ENCODE data around the gene SLC13A3. TPM values are rescaled to one million over a fixed set of nuclear protein-coding genes. Genes with fewer than 3 reads are reported as not detected.
A peak's percentile ranks its signal among the peaks of the same experiment; 100 is the strongest.

Gene SLC13A3
- total RNA-seq, 1 experiment from 2014 or later: 17.5 TPM

DNA sequence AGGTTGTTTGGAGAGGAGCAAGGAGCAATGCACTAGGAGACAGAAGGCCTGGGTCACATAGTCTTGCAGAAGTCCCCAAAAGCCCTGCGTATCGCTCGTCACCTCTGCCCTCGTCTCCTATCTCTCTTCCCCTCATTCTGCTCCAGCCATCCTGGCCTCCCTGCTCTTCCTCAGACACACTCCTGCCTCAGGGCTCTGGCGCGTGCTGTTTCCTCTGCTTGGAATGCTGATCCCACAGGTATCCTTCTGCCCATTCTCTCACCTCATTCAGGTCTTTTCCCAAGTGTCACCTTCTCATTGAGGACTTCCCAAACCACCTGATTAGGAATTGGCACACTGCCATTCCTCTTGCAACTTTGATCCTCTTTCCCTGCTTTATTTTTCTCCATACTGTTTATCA, 49.2 kb upstream of the SLC13A3 start:
- Histone ChIP-seq H3T11ph (ENCODE audit: low read length) (no peak overlapping the region), H3K4me1 (ENCODE audit: insufficient read depth, low read length) (no peaks in the 10 kb centered on the region; the same call in 1 of the 2 replicates), H4K91ac (ENCODE audit: insufficient read length, low read depth, low read length) (no peak overlapping the region), H2AK5ac (ENCODE audit: insufficient read length, low read length) (no peak overlapping the region), H2BK20ac (ENCODE audit: low read depth, low read length, poor library complexity, severe bottlenecking) (no peak overlapping the region), H2BK12ac (ENCODE audit: insufficient read length, low read depth, low read length) (no peak overlapping the region), H2AFZ (ENCODE audit: low read length) (no peak overlapping the region), H3K79me2 (ENCODE audit: insufficient read depth, low read length) (no peaks in the 10 kb centered on the region), H3K27ac (ENCODE audit: insufficient read length, low read depth, low read length) (no peak overlapping the region), H3K79me1 (ENCODE audit: insufficient read depth, low read depth, low read length, poor library complexity, severe bottlenecking) (no peaks in the 10 kb centered on the region), H3K4me2 (ENCODE audit: insufficient read depth, insufficient read length, low read length) (no peak overlapping the region), H3K4ac (ENCODE audit: low read depth, low read length) (no peak overlapping the region), H3K14ac (ENCODE audit: insufficient read depth, low read length) (no peak overlapping the region), H3K56ac (ENCODE audit: insufficient read length, low read depth, low read length) (no peak overlapping the region), H3K23me2 (ENCODE audit: insufficient read length, low read depth, low read length, poor library complexity, severe bottlenecking) (no peaks in the 10 kb centered on the region), H3K27me3 (ENCODE audit: insufficient read depth, low read length) (no peaks in the 10 kb centered on the region), H3K9me3 (ENCODE audit: control insufficient read depth, low read depth, low read length) (no peaks in the 10 kb centered on the region), H3K9ac (ENCODE audit: extremely low read depth, insufficient read length, low read length) (no peak overlapping the region), H3K23ac (ENCODE audit: insufficient read length, low read depth, low read length) (no peak overlapping the region), H2BK5ac (ENCODE audit: insufficient read length, low read length) (no peak overlapping the region), H3K18ac (ENCODE audit: insufficient read length, low read depth, low read length) (no peak overlapping the region), H4K5ac (ENCODE audit: insufficient read length, low read depth, low read length) (no peak overlapping the region), H2BK120ac (ENCODE audit: low read depth, low read length, poor library complexity, severe bottlenecking) (no peak overlapping the region), H4K20me1 (ENCODE audit: control insufficient read depth, insufficient read depth, insufficient read length) (no peaks in the 10 kb centered on the region), H4K8ac (replicated peaks; ENCODE audit: insufficient read length, low read depth, low read length) (no peak overlapping the region), H2BK15ac (ENCODE audit: low read depth, low read length) (no peak overlapping the region)
- no peak for DNase-seq
- no CpG with 5 or more reads among the region's 6 CpGs for WGBS (ENCODE audit: extremely low coverage, insufficient read length, low lambda C conversion rate)
- peaks cover 2 to 7% of the 10 kb centered on the region in 2 experiments for H3K9me3 Mint-ChIP-seq
- TF ChIP-seq, protein P1, sequence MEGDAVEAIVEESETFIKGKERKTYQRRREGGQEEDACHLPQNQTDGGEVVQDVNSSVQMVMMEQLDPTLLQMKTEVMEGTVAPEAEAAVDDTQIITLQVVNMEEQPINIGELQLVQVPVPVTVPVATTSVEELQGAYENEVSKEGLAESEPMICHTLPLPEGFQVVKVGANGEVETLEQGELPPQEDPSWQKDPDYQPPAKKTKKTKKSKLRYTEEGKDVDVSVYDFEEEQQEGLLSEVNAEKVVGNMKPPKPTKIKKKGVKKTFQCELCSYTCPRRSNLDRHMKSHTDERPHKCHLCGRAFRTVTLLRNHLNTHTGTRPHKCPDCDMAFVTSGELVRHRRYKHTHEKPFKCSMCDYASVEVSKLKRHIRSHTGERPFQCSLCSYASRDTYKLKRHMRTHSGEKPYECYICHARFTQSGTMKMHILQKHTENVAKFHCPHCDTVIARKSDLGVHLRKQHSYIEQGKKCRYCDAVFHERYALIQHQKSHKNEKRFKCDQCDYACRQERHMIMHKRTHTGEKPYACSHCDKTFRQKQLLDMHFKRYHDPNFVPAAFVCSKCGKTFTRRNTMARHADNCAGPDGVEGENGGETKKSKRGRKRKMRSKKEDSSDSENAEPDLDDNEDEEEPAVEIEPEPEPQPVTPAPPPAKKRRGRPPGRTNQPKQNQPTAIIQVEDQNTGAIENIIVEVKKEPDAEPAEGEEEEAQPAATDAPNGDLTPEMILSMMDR (conservative IDR thresholded peaks at IDR 0.05): no peak
- no peaks in the 10 kb centered on the region for H3K27me3 Mint-ChIP-seq (ENCODE audit: low read depth)
- no peak overlapping the region for H3K4me3 Mint-ChIP-seq
- peaks cover 0 to 6% (median 0%) of the 10 kb centered on the region in 3 experiments; a peak in 2 of 7 replicates for H3K36me3 Mint-ChIP-seq (ENCODE audit: insufficient read depth in 1 of 3, low read depth in 3 of 3)
- peaks cover 43 to 63% of the 10 kb centered on the region in 2 experiments for H3K4me1 Mint-ChIP-seq
- H3K27ac Mint-ChIP-seq: peak overlapping the region in 1 of 3 experiments; percentile 53; a peak in 1 of 7 replicates

Measured in H9 (cell line).